ENCODE data around the gene SMAD7. TPM values are rescaled to one million over a fixed set of nuclear protein-coding genes. Genes with fewer than 3 reads are reported as not detected.

SMAD7 gene
- total and polyA plus RNA-seq, 10 of the 15 experiments (the other 5 are each of a cell fraction or from before 2014, with no cell fraction given): 1.3 to 22.5 (median 8.0) TPM

GRCh38 chr18:48931680-48932461 is 18.9 kb downstream of the SMAD7 start (continued):
- TF ChIP-seq ELK1 (IDR thresholded peaks at IDR 0.05; ENCODE audit: low read depth, low read length) (no peak), RFX5 (IDR thresholded peaks at IDR 0.05; ENCODE audit: low read depth, low read length) (no peak), E2F4 (IDR thresholded peaks at IDR 0.05; ENCODE audit: low read depth, low read length) (no peak), TCF7 (IDR thresholded peaks at IDR 0.05; ENCODE audit: borderline replicate concordance) (no peak), MLLT1 (IDR thresholded peaks at IDR 0.05) (no peak), EP300 (IDR thresholded peaks at IDR 0.05; ENCODE audit: borderline replicate concordance in 1 of 2, control insufficient read depth in 1 of 2, low read depth in 2 of 2, low read length in 2 of 2) (no peak), HSF1 (IDR thresholded peaks at IDR 0.05; ENCODE audit: low read depth, low read length) (no peak), PAX8 (IDR thresholded peaks at IDR 0.05) (no peak), ZNF622 (IDR thresholded peaks at IDR 0.05) (no peak), EGR1 (IDR thresholded peaks at IDR 0.05; ENCODE audit: borderline replicate concordance in 1 of 2, low read depth in 2 of 2, low read length in 2 of 2) (no peak), SRF (IDR thresholded peaks at IDR 0.05; ENCODE audit: low read depth in 2 of 2, low read length in 2 of 2) (0 out of 4 replicates have a peak, but pooled peaks of 1 of the 2 experiments have one; percentile 61), IRF3 (IDR thresholded peaks at IDR 0.05) (no peak), KAT2A (conservative IDR thresholded peaks at IDR 0.05; ENCODE audit: control insufficient read depth, low read depth, low read length) (no peak), NRF1 (conservative IDR thresholded peaks at IDR 0.05; ENCODE audit: low read depth, low read length) (no peak), POLR2AphosphoS2 (IDR thresholded peaks at IDR 0.05; ENCODE audit: low read depth, low read length) (no peak), CEBPB (IDR thresholded peaks at IDR 0.05; ENCODE audit: borderline replicate concordance in 1 of 2, low read depth in 2 of 2, low read length in 2 of 2) (no peak), ASH2L (IDR thresholded peaks at IDR 0.05; ENCODE audit: borderline replicate concordance, low read depth) (no peak), E4F1 (IDR thresholded peaks at IDR 0.05; ENCODE audit: borderline replicate concordance, partially characterized antibody) (no peak), CHD4 (IDR thresholded peaks at IDR 0.05) (no peak), ZSCAN29 (IDR thresholded peaks at IDR 0.05) (no peak)
